Karpas-422 (cell line): ENCODE measurements around the gene NCAPG2. TPM values are rescaled to one million over a fixed set of nuclear protein-coding genes. Genes with fewer than 3 reads are reported as not detected.

ENCODE experiments used
- DNase-seq: peaks from one replicate; pipeline ENCODE4 v3.0.0-alpha.2; 2015
- H2AFZ ChIP-seq: fragments of 200-600 bp; sonication (generic); 2 replicates; pipeline ENCODE4 v1.6.1; 2014; ENCODE audit warnings: antibody characterized with exemption, low read length, mixed read lengths
- H3K27ac ChIP-seq: fragments of 200-600 bp; sonication (generic); 2 replicates; pipeline ENCODE4 v1.5.1; 2014; ENCODE audit warnings: mild to moderate bottlenecking, low read length, moderate library complexity
- H3K27me3 ChIP-seq: fragments of 200-600 bp; sonication (generic); 2 replicates; pipeline ENCODE4 v1.6.1; 2014; ENCODE audit warnings: low read length, mixed read lengths
- H3K36me3 ChIP-seq: fragments of 200-600 bp; sonication (generic); 2 replicates; pipeline ENCODE4 v1.6.1; 2014; ENCODE audit warnings: low read length, mixed read lengths; ENCODE audit not compliant: insufficient read depth
- H3K4me1 ChIP-seq: fragments of 200-600 bp; sonication (generic); 2 replicates; pipeline ENCODE4 v1.6.1; 2014; ENCODE audit warnings: mild to moderate bottlenecking, low read length, mixed read lengths
- H3K4me2 ChIP-seq: fragments of 200-600 bp; sonication (generic); 2 replicates; pipeline ENCODE4 v1.6.1; 2014; ENCODE audit warnings: low read length, low read depth, mild to moderate bottlenecking; ENCODE audit not compliant: poor library complexity, severe bottlenecking
- H3K4me3 ChIP-seq: fragments of 200-600 bp; sonication (generic); 2 replicates; pipeline ENCODE4 v1.5.1; 2014; ENCODE audit warnings: mild to moderate bottlenecking, antibody characterized with exemption, low read length, mixed read lengths
- H3K79me2 ChIP-seq: fragments of 200-600 bp; sonication (generic); 2 replicates; pipeline ENCODE4 v1.6.1; 2014; ENCODE audit warnings: mild to moderate bottlenecking, low read length, mixed read lengths
- H3K9ac ChIP-seq: fragments of 200-600 bp; sonication (generic); 2 replicates; pipeline ENCODE4 v1.6.0; 2014; ENCODE audit warnings: low read length
- H3K9me2 ChIP-seq: fragments of 200-600 bp; sonication (generic), shearing (Covaris generic); replicated peaks from 2 replicates; pipeline ENCODE4 v1.6.0; 2014; ENCODE audit warnings: mild to moderate bottlenecking, low read length, moderate library complexity; ENCODE audit not compliant: insufficient read depth
- H3K9me3 ChIP-seq: fragments of 300-700, 200-600 bp; sonication (generic); 2 replicates; pipeline ENCODE4 v1.6.1; 2014; ENCODE audit warnings: low read length, mixed read lengths
- H4K20me1 ChIP-seq: fragments of 200-600 bp; sonication (generic); 2 replicates; pipeline ENCODE4 v1.6.1; 2014; ENCODE audit warnings: mild to moderate bottlenecking, antibody characterized with exemption, low read length, low read depth; ENCODE audit not compliant: insufficient read depth
- total RNA-seq: library from RNA; depleted of rRNA; stranded (reverse); fragments of >200 nt; shearing (Covaris generic); gene quantifications from 2 replicates; pipeline ENCODE4 v1.2.3, GENCODE V29; 2014; ENCODE audit warnings: low replicate concordance

NCAPG2 gene
- total RNA-seq, 1 experiment from 2014 or later, result 23.4 TPM

GRCh38 chr7:158747408-158747807, 42.8 kb upstream of the NCAPG2 start:
- Histone ChIP-seq H2AFZ (no peak overlapping the region), H3K9me3 (no peaks in the 10 kb centered on the region), H3K9ac (no peak overlapping the region), H4K20me1 (no peaks in the 10 kb centered on the region), H3K4me3 (no peak overlapping the region), H3K27me3 (no peaks in the 10 kb centered on the region), H3K4me1 (no peaks in the 10 kb centered on the region), H3K79me2 (peaks cover 6% of the 10 kb centered on the region; the same call in 1 of the 2 replicates), H3K27ac (no peak overlapping the region), H3K36me3 (peaks cover 18% of the 10 kb centered on the region; the same call in 1 of the 2 replicates), H3K4me2 (no peak overlapping the region), H3K9me2 (no peaks in the 10 kb centered on the region)
- DNase-seq, result no peak

- no peak overlapping the region for H3K4me2 ChIP-seq
- H3K27ac ChIP-seq, result no peak overlapping the region
- no peaks in the 10 kb centered on the region for H3K9me3 ChIP-seq
- H3K9ac ChIP-seq, result no peak overlapping the region
- no peak for DNase-seq
- no peaks in the 10 kb centered on the region for H3K9me2 ChIP-seq
- H4K20me1 ChIP-seq, result no peaks in the 10 kb centered on the region
- no peaks in the 10 kb centered on the region for H3K4me1 ChIP-seq
- no peak overlapping the region for H3K4me3 ChIP-seq
- H3K79me2 ChIP-seq, result peaks cover 6% of the 10 kb centered on the region; the same call in 1 of the 2 replicates
- H3K36me3 ChIP-seq, result peaks cover 18% of the 10 kb centered on the region; the same call in 1 of the 2 replicates
- H2AFZ ChIP-seq, result no peak overlapping the region
- H3K27me3 ChIP-seq, result no peaks in the 10 kb centered on the region
These were observed 42.4 kb upstream of the NCAPG2 start for GRCh38 chr7:158746957-158747356.

- no peak overlapping the region for H2AFZ ChIP-seq
- H3K4me1 ChIP-seq, result no peaks in the 10 kb centered on the region
- H3K79me2 ChIP-seq, result peaks cover 3% of the 10 kb centered on the region; the same call in 1 of the 2 replicates
- no peak overlapping the region for H3K4me3 ChIP-seq
- no peaks in the 10 kb centered on the region for H3K27me3 ChIP-seq
- H3K9me2 ChIP-seq, result no peaks in the 10 kb centered on the region
- peaks cover 32% of the 10 kb centered on the region; the same call in 1 of the 2 replicates for H3K36me3 ChIP-seq
- DNase-seq, result no peak
- H4K20me1 ChIP-seq, result no peaks in the 10 kb centered on the region
- no peak overlapping the region for H3K9ac ChIP-seq
- H3K9me3 ChIP-seq, result no peaks in the 10 kb centered on the region
- no peak overlapping the region for H3K4me2 ChIP-seq
- no peak overlapping the region for H3K27ac ChIP-seq
These were observed 40.6 kb upstream of the NCAPG2 start for GRCh38 chr7:158745057-158745715.

GRCh38 chr7:158744070-158744469, 39.5 kb upstream of the NCAPG2 start:
- Histone ChIP-seq H2AFZ (no peak overlapping the region), H4K20me1 (no peaks in the 10 kb centered on the region), H3K4me1 (no peaks in the 10 kb centered on the region), H3K79me2 (peaks cover 3% of the 10 kb centered on the region; the same call in 1 of the 2 replicates), H3K4me2 (no peak overlapping the region), H3K27me3 (no peaks in the 10 kb centered on the region), H3K4me3 (no peak overlapping the region), H3K9me2 (no peaks in the 10 kb centered on the region), H3K27ac (no peak overlapping the region), H3K36me3 (peaks cover 30% of the 10 kb centered on the region; the same call in 1 of the 2 replicates), H3K9ac (no peak overlapping the region), H3K9me3 (no peaks in the 10 kb centered on the region)
- DNase-seq, result no peak

- Histone ChIP-seq H4K20me1 (no peaks in the 10 kb centered on the region), H3K27ac (no peak overlapping the region), H3K9me3 (no peaks in the 10 kb centered on the region), H2AFZ (no peak overlapping the region), H3K9me2 (no peaks in the 10 kb centered on the region), H3K4me3 (no peak overlapping the region), H3K79me2 (peaks cover 3% of the 10 kb centered on the region; the same call in 1 of the 2 replicates), H3K36me3 (peaks cover 35% of the 10 kb centered on the region; the same call in 1 of the 2 replicates), H3K27me3 (no peaks in the 10 kb centered on the region), H3K4me1 (no peaks in the 10 kb centered on the region), H3K4me2 (no peak overlapping the region), H3K9ac (no peak overlapping the region)
- no peak for DNase-seq
These were observed 38.6 kb upstream of the NCAPG2 start for GRCh38 chr7:158743219-158743618.

GRCh38 chr7:158742065-158742821, 37.6 kb upstream of the NCAPG2 start:
- Histone ChIP-seq H3K79me2 (peaks cover 3% of the 10 kb centered on the region; the same call in 1 of the 2 replicates), H2AFZ (no peak overlapping the region), H3K9me2 (no peaks in the 10 kb centered on the region), H3K9me3 (no peaks in the 10 kb centered on the region), H3K27ac (no peak overlapping the region), H4K20me1 (no peaks in the 10 kb centered on the region), H3K36me3 (peaks cover 39% of the 10 kb centered on the region; the same call in 1 of the 2 replicates), H3K4me2 (no peak overlapping the region), H3K4me1 (no peaks in the 10 kb centered on the region), H3K27me3 (no peaks in the 10 kb centered on the region), H3K9ac (no peak overlapping the region), H3K4me3 (no peak overlapping the region)
- DNase-seq, result no peak

- Histone ChIP-seq H3K4me3 (no peak overlapping the region), H3K27ac (no peak overlapping the region), H3K79me2 (peaks cover 3% of the 10 kb centered on the region; the same call in 1 of the 2 replicates), H3K9me3 (no peaks in the 10 kb centered on the region), H3K4me1 (no peaks in the 10 kb centered on the region), H3K4me2 (no peak overlapping the region), H3K9ac (no peak overlapping the region), H3K36me3 (peaks cover 46% of the 10 kb centered on the region; the same call in 1 of the 2 replicates), H3K9me2 (no peaks in the 10 kb centered on the region), H4K20me1 (no peaks in the 10 kb centered on the region), H2AFZ (no peak overlapping the region), H3K27me3 (no peaks in the 10 kb centered on the region)
- DNase-seq, result no peak
These were observed 36.7 kb upstream of the NCAPG2 start for GRCh38 chr7:158741294-158741666.

- Histone ChIP-seq H3K27me3 (no peaks in the 10 kb centered on the region), H3K4me3 (no peak overlapping the region), H4K20me1 (no peaks in the 10 kb centered on the region), H2AFZ (no peak overlapping the region), H3K27ac (no peak overlapping the region), H3K9ac (no peak overlapping the region), H3K4me1 (no peaks in the 10 kb centered on the region), H3K9me2 (no peaks in the 10 kb centered on the region), H3K9me3 (no peaks in the 10 kb centered on the region), H3K4me2 (no peak overlapping the region), H3K36me3 (peaks cover 47% of the 10 kb centered on the region; the same call in 1 of the 2 replicates), H3K79me2 (peaks cover 3% of the 10 kb centered on the region; the same call in 1 of the 2 replicates)
- DNase-seq, result no peak
These were observed 36.2 kb upstream of the NCAPG2 start for GRCh38 chr7:158740657-158741293.
